Spleen (tissue), 13 donors: ENCODE measurements around the gene APOC3. TPM values are rescaled to one million over a fixed set of nuclear protein-coding genes. Genes with fewer than 3 reads are reported as not detected.
A peak's percentile ranks its signal among the peaks of the same experiment; 100 is the strongest.

Source experiments
- DNase-seq: peaks from one replicate; pipeline ENCODE4 v3.0.0-alpha.2; 2020
- H3K27ac ChIP-seq, 8 donors: fragments of 200-600 bp; sonication (generic) in 7 of 8; 1 replicate in 4 of 8; 2 replicates in 4 of 8; pipeline versions ENCODE4 v1.5.0 to v1.8.0; 2016 to 2021; ENCODE audit warnings: inconsistent platforms in 4 of 8, mild to moderate bottlenecking in 4 of 8, moderate library complexity in 1 of 8
- H3K27me3 ChIP-seq, 7 donors: fragments of 200-600 bp; sonication (generic) in 6 of 7; replicated peaks in 1 of 7; 1 replicate in 4 of 7; 2 replicates in 3 of 7; pipeline versions ENCODE4 v1.5.0 to v1.8.0; 2016 to 2021; ENCODE audit warnings: inconsistent platforms in 3 of 7, mild to moderate bottlenecking in 1 of 7
- H3K36me3 ChIP-seq, 6 donors: fragments of 200-600 bp; sonication (generic) in 5 of 6; 1 replicate in 4 of 6; 2 replicates in 2 of 6; pipeline versions ENCODE4 v1.5.0 to v1.8.0; 2016 to 2021; ENCODE audit warnings: inconsistent platforms in 2 of 6
- H3K4me1 ChIP-seq, 6 donors: fragments of 200-600 bp; sonication (generic) in 5 of 6; 1 replicate in 3 of 6; 2 replicates in 3 of 6; pipeline versions ENCODE4 v1.5.0 to v1.8.0; 2016 to 2021; ENCODE audit warnings: inconsistent platforms in 3 of 6
- H3K4me3 ChIP-seq, 8 donors: fragments of 200-600 bp; sonication (generic) in 7 of 8; 1 replicate in 4 of 8; 2 replicates in 4 of 8; pipeline versions ENCODE4 v1.5.0 to v1.8.0; 2016 to 2021; ENCODE audit warnings: inconsistent platforms in 4 of 8, mild to moderate bottlenecking in 4 of 8, moderate library complexity in 2 of 8
- H3K9me3 ChIP-seq, 8 donors: fragments of 200-600 bp; sonication (generic) in 7 of 8; 1 replicate in 4 of 8; 2 replicates in 4 of 8; pipeline versions ENCODE4 v1.5.0 to v1.8.0; 2016 to 2021; ENCODE audit warnings: inconsistent platforms in 4 of 8
- POLR2A ChIP-seq, 3 donors: fragments of 450-650 bp; IDR thresholded peaks; one replicate each; pipeline ENCODE4 v1.5.1; 2017; ENCODE audit warnings: antibody characterized with exemption in 3 of 3, mild to moderate bottlenecking in 1 of 3
- POLR2AphosphoS5 ChIP-seq, 3 donors: sonication (generic); formaldehyde crosslinking; IDR thresholded peaks; one replicate each; pipeline ENCODE4 v1.5.1; 2017; ENCODE audit warnings: antibody characterized with exemption in 3 of 3
- WGBS, 5 donors: extraction: QIAGEN DNeasy Blood & Tissue Kit in 3 of 5; methylation state at CpG; one replicate each; pipeline versions ENCODE4 v1.1.5 to v1.1.7; 2013 to 2018; 5-methylcytosine and 5-hydroxymethylcytosine counted together
- intact Hi-C: fragments of 100-400 bp; cut with DNase I; formaldehyde crosslinking; loops from one replicate; pipeline ENCODE4 v1.15.0; 2023; ENCODE audit warnings: low total_unique reads
- long read RNA-seq, 2 donors: transcript quantifications; one replicate each; lab custom pipeline, GENCODE V29; 2026
- polyA plus RNA-seq, 3 donors: library from polyadenylated mRNA; stranded (reverse); fragments of 200-250 nt; gene quantifications; one replicate each; pipeline ENCODE4 v1.2.1, GENCODE V29; 2013
- total RNA-seq, 7 donors: library from RNA; depleted of rRNA in 3 of 7; stranded (reverse); fragments of >200 nt in 3 of 7; fragmentation: NEBNext Ultra II Directional in 4 of 7; extraction: Animal tissue kit (Norgen Biotek cat#: 25700) in 4 of 7; gene quantifications; one replicate each; pipeline versions ENCODE4 v1.1.0 to v1.2.1, GENCODE V29; 2016 to 2021
- TF ChIP-seq, protein P1 (sequence below), 11 experiments: fragments of 200-600 bp in 7 of 11; fragments of 450-650 bp in 4 of 11; sonication (generic) in 4 of 11; IDR thresholded peaks in 8 of 11; conservative IDR thresholded peaks in 3 of 11; 1 replicate in 7 of 11; 2 replicates in 4 of 11; pipeline versions ENCODE4 v1.4.0 to v1.8.0; 2016 to 2021; ENCODE audit warnings: antibody characterized with exemption in 11 of 11, inconsistent platforms in 4 of 11, mild to moderate bottlenecking in 1 of 11
- donor health status: healthy with polysubstance abuse.
- donor health status: DM: no; HTN: no; CAD: no; lungs with moderate emphysema.
- donor health status: DM: no; HTN: no; CAD: no.
- donor health status: Bipolar disorder and iron deficiency.
- donor health status: healthy.
- donor health status: DM: no; HTN: no; CAD: no.
- donor health status: DM: yes; HTN: yes; CAD: no.

The APOC3 gene
- total RNA-seq, result not detected
- polyA plus RNA-seq, result under 1 TPM in 1 of 3 donors, not detected in 2; 0.70 TPM
- long read RNA-seq, donor 1, transcript APOC3-201 (4 exons, 550 nt), result major isoform, 8 of 122 reads
- long read RNA-seq, donor 1, partial matches to known transcripts, result 20 of 122 reads
- long read RNA-seq, donor 1, other reads (novel, unspliced or antisense), result 93 of 122 reads
- long read RNA-seq, donor 2, result 0 reads

DNA sequence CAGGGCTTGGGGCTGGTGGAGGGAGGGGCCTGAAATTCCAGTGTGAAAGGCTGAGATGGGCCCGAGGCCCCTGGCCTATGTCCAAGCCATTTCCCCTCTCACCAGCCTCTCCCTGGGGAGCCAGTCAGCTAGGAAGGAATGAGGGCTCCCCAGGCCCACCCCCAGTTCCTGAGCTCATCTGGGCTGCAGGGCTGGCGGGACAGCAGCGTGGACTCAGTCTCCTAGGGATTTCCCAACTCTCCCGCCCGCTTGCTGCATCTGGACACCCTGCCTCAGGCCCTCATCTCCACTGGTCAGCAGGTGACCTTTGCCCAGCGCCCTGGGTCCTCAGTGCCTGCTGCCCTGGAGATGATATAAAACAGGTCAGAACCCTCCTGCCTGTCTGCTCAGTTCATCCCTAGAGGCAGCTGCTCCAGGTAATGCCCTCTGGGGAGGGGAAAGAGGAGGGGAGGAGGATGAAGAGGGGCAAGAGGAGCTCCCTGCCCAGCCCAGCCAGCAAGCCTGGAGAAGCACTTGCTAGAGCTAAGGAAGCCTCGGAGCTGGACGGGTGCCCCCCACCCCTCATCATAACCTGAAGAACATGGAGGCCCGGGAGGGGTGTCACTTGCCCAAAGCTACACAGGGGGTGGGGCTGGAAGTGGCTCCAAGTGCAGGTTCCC lies at the start of gene APOC3:
Gene APOC3, plus strand, starts transcription at position 383 of the 659 bp plus-strand sequence. CDS start 676 bp downstream, outside the sequence.
- no peak for DNase-seq
- 69 to 89% (median 78%) methylated on average over 9 of the region's 9 CpGs for WGBS, 5 donors
- no peaks in the 10 kb centered on the region for H3K36me3 ChIP-seq
- no peaks in the 10 kb centered on the region for H3K27me3 ChIP-seq
- no peak within 1 kb of the TSS for H3K27ac ChIP-seq
- peaks cover 0 to 2% (median under 1%) of the 10 kb centered on the region in 6 donors for H3K4me1 ChIP-seq
- intact Hi-C loops, result no loop called here
- no peak within 1 kb of the TSS for H3K4me3 ChIP-seq
- TF ChIP-seq POLR2A (IDR thresholded peaks at IDR 0.05) (no peak), POLR2AphosphoS5 (IDR thresholded peaks at IDR 0.05) (no peak)
- TF ChIP-seq, protein P1, sequence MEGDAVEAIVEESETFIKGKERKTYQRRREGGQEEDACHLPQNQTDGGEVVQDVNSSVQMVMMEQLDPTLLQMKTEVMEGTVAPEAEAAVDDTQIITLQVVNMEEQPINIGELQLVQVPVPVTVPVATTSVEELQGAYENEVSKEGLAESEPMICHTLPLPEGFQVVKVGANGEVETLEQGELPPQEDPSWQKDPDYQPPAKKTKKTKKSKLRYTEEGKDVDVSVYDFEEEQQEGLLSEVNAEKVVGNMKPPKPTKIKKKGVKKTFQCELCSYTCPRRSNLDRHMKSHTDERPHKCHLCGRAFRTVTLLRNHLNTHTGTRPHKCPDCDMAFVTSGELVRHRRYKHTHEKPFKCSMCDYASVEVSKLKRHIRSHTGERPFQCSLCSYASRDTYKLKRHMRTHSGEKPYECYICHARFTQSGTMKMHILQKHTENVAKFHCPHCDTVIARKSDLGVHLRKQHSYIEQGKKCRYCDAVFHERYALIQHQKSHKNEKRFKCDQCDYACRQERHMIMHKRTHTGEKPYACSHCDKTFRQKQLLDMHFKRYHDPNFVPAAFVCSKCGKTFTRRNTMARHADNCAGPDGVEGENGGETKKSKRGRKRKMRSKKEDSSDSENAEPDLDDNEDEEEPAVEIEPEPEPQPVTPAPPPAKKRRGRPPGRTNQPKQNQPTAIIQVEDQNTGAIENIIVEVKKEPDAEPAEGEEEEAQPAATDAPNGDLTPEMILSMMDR (IDR thresholded peaks at IDR 0.05 in 8 of 11, conservative IDR thresholded peaks at IDR 0.05 in 3 of 11), result no peak
- no peaks in the 10 kb centered on the region for H3K9me3 ChIP-seq

DNA sequence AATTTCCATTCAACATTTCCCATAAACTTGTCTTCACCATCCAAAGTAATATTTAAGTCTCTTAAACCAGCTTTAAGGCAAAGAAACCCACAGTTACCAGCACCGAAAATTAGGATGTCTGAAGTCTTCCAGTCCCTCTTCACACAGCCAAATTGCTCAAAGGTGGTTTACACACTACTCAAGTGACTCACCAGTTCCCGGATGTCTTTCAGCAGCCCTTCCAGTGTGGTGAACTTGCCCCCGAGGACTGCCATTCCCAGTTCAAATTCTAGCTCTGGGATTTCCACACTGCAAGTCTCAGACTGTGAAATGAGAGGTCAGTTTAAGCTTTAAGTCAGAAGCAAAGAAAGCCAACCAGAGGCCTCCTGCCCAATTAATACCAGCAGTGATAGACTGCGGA lies 47.0 kb upstream of the APOC3 start:
- Histone ChIP-seq H3K9me3 (no peaks in the 10 kb centered on the region), H3K4me1 (peaks cover 8 to 25% (median 16%) of the 10 kb centered on the region in 6 donors), H3K36me3 (peaks cover 0 to 90% (median 83%) of the 10 kb centered on the region in 6 donors), H3K4me3 (no peak overlapping the region), H3K27ac (no peak overlapping the region), H3K27me3 (no peaks in the 10 kb centered on the region)
- 69 to 88% (median 77%) methylated on average over 4 of the region's 4 CpGs for WGBS, 5 donors
- TF ChIP-seq POLR2AphosphoS5 (IDR thresholded peaks at IDR 0.05) (no peak), POLR2A (IDR thresholded peaks at IDR 0.05) (no peak)
- TF ChIP-seq, protein P1 (IDR thresholded peaks at IDR 0.05 in 8 of 11, conservative IDR thresholded peaks at IDR 0.05 in 3 of 11), result no peak
- intact Hi-C loops, result no loop called here
- DNase-seq, result no peak

DNA sequence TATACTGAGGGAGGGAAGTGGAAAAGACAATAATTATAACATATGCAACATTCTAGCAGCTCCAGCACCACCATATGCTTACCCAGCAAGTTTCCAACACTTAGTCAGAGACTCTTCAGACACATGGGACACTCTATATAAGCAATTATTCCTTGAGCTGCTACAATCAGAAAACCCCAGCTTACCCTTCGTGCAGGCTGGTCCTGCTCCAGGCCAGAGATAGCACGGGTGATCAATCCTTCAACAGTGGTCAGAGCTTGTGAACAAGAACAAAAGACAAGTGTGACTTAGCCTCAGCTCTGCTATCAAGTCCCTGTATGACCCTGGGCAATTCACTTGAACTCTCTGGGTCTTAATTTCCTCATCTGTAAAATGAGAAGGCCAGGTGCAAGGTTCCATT lies 43.4 kb upstream of the APOC3 start:
- 74 to 98% (median 89%) methylated on average over 2 of the region's 2 CpGs for WGBS, 5 donors

More for the DNA sequence above, 43.4 kb upstream of the APOC3 start:
- intact Hi-C loops, result no loop called here
- Histone ChIP-seq H3K4me3 (peak overlapping the region in 1 of 8 donors; percentile 97), H3K36me3 (peaks cover 0 to 55% (median 49%) of the 10 kb centered on the region in 6 donors), H3K27ac (no peak overlapping the region), H3K4me1 (peaks cover 14 to 44% (median 30%) of the 10 kb centered on the region in 6 donors), H3K27me3 (peaks cover 0 to 13% (median 0%) of the 10 kb centered on the region in 7 donors), H3K9me3 (no peaks in the 10 kb centered on the region)
- DNase-seq, result no peak
- TF ChIP-seq POLR2A (IDR thresholded peaks at IDR 0.05) (no peak), POLR2AphosphoS5 (IDR thresholded peaks at IDR 0.05) (no peak)
- TF ChIP-seq, protein P1 (IDR thresholded peaks at IDR 0.05 in 8 of 11, conservative IDR thresholded peaks at IDR 0.05 in 3 of 11), result no peak
